Fibroblast of lung (primary cell): ENCODE results near the gene FAM53B. TPM values are rescaled to one million over a fixed set of nuclear protein-coding genes. Genes with fewer than 3 reads are reported as not detected.

Experiments used
- DNase-seq, 2 donors: peaks; one replicate each; pipeline versions ENCODE4 v3.0.0 to v3.0.0-alpha.2; 2010; ENCODE audit warnings: low read depth in 2 of 2
- H2AFZ ChIP-seq: 2 replicates; pipeline ENCODE4 v1.5.1; 2012; ENCODE audit warnings: low read length, control low read depth, inconsistent platforms
- H3K27ac ChIP-seq: 2 replicates; pipeline ENCODE4 v1.5.1; 2011; ENCODE audit warnings: low read length, control low read depth; ENCODE audit not compliant: insufficient read depth
- H3K27me3 ChIP-seq: 2 replicates; pipeline ENCODE4 v1.5.1; 2011; ENCODE audit warnings: mild to moderate bottlenecking, low read length; ENCODE audit not compliant: control insufficient read depth, insufficient read depth
- H3K36me3 ChIP-seq: 2 replicates; pipeline ENCODE4 v1.5.1; 2011; ENCODE audit warnings: low read length; ENCODE audit not compliant: control insufficient read depth, insufficient read depth
- H3K4me1 ChIP-seq: 2 replicates; pipeline ENCODE4 v1.5.1; 2011; ENCODE audit warnings: low read length; ENCODE audit not compliant: control insufficient read depth, insufficient read depth; ENCODE audit errors: extremely low read depth
- H3K4me2 ChIP-seq: 2 replicates; pipeline ENCODE4 v1.5.1; 2011; ENCODE audit warnings: low read length, control low read depth; ENCODE audit not compliant: insufficient read depth; ENCODE audit errors: extremely low read depth
- H3K4me3 ChIP-seq, 4 experiments: fragments of 200-600 bp in 1 of 4; sonication (generic) in 1 of 4; replicated peaks in 1 of 4; 2 replicates each; pipeline ENCODE4 v1.5.1; 2011 to 2016; ENCODE audit warnings: low read length in 4 of 4, low read depth in 3 of 4, mild to moderate bottlenecking in 3 of 4, control low read depth in 2 of 4, inconsistent platforms in 1 of 4, mixed read lengths in 1 of 4; ENCODE audit not compliant: insufficient read depth in 1 of 4; ENCODE audit errors: control extremely low read depth in 1 of 4
- H3K79me2 ChIP-seq: 2 replicates; pipeline ENCODE4 v1.5.1; 2012; ENCODE audit warnings: mild to moderate bottlenecking, low read length, inconsistent platforms; ENCODE audit not compliant: control insufficient read depth, insufficient read depth
- H3K9ac ChIP-seq: 2 replicates; pipeline ENCODE4 v1.5.1; 2011; ENCODE audit warnings: mild to moderate bottlenecking, low read length, control low read depth; ENCODE audit not compliant: insufficient read depth
- H3K9me3 ChIP-seq: 2 replicates; pipeline ENCODE4 v1.5.1; 2012; ENCODE audit warnings: low read depth, low read length; ENCODE audit not compliant: control insufficient read depth, insufficient read depth
- H4K20me1 ChIP-seq: 2 replicates; pipeline ENCODE4 v1.5.1; 2011; ENCODE audit warnings: low read length; ENCODE audit not compliant: control insufficient read depth, insufficient read depth; ENCODE audit errors: extremely low read depth
- CTCF ChIP-seq, 2 donors: IDR thresholded peaks in 1 of 2; conservative IDR thresholded peaks in 1 of 2; 1 replicate in 1 of 2; 2 replicates in 1 of 2; pipeline ENCODE4 v1.5.1; 2011 to 2012; ENCODE audit warnings: low read length in 2 of 2, control low read depth in 1 of 2, inconsistent platforms in 1 of 2, low read depth in 1 of 2, mild to moderate bottlenecking in 1 of 2
- EZH2 ChIP-seq: IDR thresholded peaks from 2 replicates; pipeline ENCODE4 v1.5.1; 2012; ENCODE audit warnings: low read length, control low read depth, mild to moderate bottlenecking; ENCODE audit errors: missing control alignments
- polyA plus RNA-seq, 2 donors: library from polyadenylated mRNA; depleted of rRNA in 1 of 2; stranded (reverse) in 1 of 2; unstranded in 1 of 2; fragments of >200 nt; gene quantifications; 2 replicates each; pipeline ENCODE4 v1.2.1, GENCODE V29; 2011 to 2012; ENCODE audit warnings: missing spikeins in 1 of 2
- total RNA-seq: library from RNA; depleted of rRNA; stranded (reverse); fragments of >200 nt; gene quantifications from 2 replicates; pipeline ENCODE4 v1.2.1, GENCODE V29; 2014

FAM53B gene
- total and polyA plus RNA-seq, 2 donors (not counting 1 experiment from before 2014, with no cell fraction given), result 2.2 to 11.7 TPM

DNA sequence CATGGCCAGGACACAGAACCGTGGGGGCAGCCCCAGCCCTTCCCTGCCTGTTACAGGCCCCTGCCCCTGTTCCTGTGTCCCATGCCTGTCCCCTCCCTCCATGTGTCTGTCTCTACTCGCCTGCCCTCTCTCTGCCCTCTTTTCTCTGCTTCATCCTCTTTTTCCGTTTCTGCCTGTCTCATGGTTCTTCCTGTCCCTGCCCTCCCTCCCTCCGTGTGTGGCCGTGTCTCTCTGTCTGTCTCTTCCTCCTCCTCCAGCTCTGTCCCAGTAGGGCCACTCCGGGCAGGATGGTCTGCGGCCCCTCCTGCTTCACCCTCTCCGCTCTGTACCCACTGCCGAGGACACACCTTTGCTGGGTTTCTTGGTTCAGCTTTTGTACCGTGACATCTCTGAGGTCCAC, 137.4 kb downstream of the FAM53B start:
- Histone ChIP-seq H3K9ac (no peak overlapping the region), H3K27ac (no peak overlapping the region), H4K20me1 (no peaks in the 10 kb centered on the region), H3K36me3 (no peaks in the 10 kb centered on the region), H3K9me3 (no peaks in the 10 kb centered on the region), H3K4me3 (no peak overlapping the region), H2AFZ (no peak overlapping the region), H3K4me1 (no peaks in the 10 kb centered on the region), H3K27me3 (no peaks in the 10 kb centered on the region), H3K79me2 (no peaks in the 10 kb centered on the region), H3K4me2 (no peak overlapping the region)
- TF ChIP-seq CTCF (conservative IDR thresholded peaks at IDR 0.05 in 1 of 2, IDR thresholded peaks at IDR 0.05 in 1 of 2; ENCODE audit: low read depth in 1 of 2, low read length in 2 of 2), result no peak
- no peak for TF ChIP-seq EZH2
- DNase-seq, result no peak

- DNase-seq, result no peak
- H3K27me3 ChIP-seq, result no peaks in the 10 kb centered on the region
- TF ChIP-seq CTCF (conservative IDR thresholded peaks at IDR 0.05 in 1 of 2, IDR thresholded peaks at IDR 0.05 in 1 of 2; ENCODE audit: low read depth in 1 of 2, low read length in 2 of 2) (no peak), EZH2 (no peak)
- H2AFZ ChIP-seq, result no peak overlapping the region
- no peaks in the 10 kb centered on the region for H4K20me1 ChIP-seq
- H3K4me2 ChIP-seq, result no peak overlapping the region
- H3K36me3 ChIP-seq, result no peaks in the 10 kb centered on the region
- H3K9me3 ChIP-seq, result no peaks in the 10 kb centered on the region
- no peaks in the 10 kb centered on the region for H3K4me1 ChIP-seq
- no peak overlapping the region for H3K27ac ChIP-seq
- no peak overlapping the region for H3K4me3 ChIP-seq
- H3K79me2 ChIP-seq, result no peaks in the 10 kb centered on the region
- H3K9ac ChIP-seq, result no peak overlapping the region
These were observed 138.0 kb downstream of the FAM53B start for GRCh38 chr10:124605856-124606812.

DNA sequence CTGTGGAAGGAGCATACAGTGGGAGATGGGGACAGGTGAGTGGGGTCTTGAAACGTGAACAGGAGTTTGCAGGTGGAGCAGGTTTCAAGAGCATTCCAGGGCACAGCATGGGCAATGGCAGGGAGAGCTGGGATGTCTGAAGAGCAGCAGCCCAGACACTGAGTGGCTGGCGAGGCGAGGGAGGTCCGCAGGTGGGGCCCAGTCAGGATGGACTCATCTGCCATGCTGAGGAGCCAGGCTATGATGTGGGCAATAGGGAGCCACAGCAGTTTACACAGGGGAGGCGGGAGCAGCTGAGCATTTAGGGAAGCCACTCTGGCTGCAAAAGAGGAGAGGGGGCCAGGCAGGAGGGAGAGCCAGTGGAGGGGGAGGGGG, 138.7 kb downstream of the FAM53B start:
- no peak for DNase-seq

More for the DNA sequence above, 138.7 kb downstream of the FAM53B start:
- Histone ChIP-seq H3K9me3 (no peaks in the 10 kb centered on the region), H4K20me1 (no peaks in the 10 kb centered on the region), H3K27me3 (no peaks in the 10 kb centered on the region), H3K36me3 (no peaks in the 10 kb centered on the region), H3K4me2 (no peak overlapping the region), H3K9ac (no peak overlapping the region), H3K4me1 (no peaks in the 10 kb centered on the region), H2AFZ (no peak overlapping the region), H3K27ac (no peak overlapping the region), H3K79me2 (no peaks in the 10 kb centered on the region), H3K4me3 (no peak overlapping the region)
- TF ChIP-seq EZH2 (no peak), CTCF (conservative IDR thresholded peaks at IDR 0.05 in 1 of 2, IDR thresholded peaks at IDR 0.05 in 1 of 2; ENCODE audit: low read depth in 1 of 2, low read length in 2 of 2) (no peak)
